Hematopoietic multipotent progenitor cell (in vitro differentiated cells): ENCODE data around the gene PPP2R5D. TPM values are rescaled to one million over a fixed set of nuclear protein-coding genes. Genes with fewer than 3 reads are reported as not detected.

ENCODE experiments used
- DNase-seq, 3 donors: peaks; one replicate each; pipeline ENCODE4 v3.0.0-alpha.2; 2011 to 2015; ENCODE audit warnings: low read depth in 2 of 3, low spot score in 2 of 3
- total RNA-seq: library from RNA; depleted of rRNA; stranded (reverse); fragments of >200 nt; gene quantifications from one replicate; pipeline ENCODE4 v1.2.3, GENCODE V29; 2012

PPP2R5D gene
- total RNA-seq, 1 donor = 42.0 TPM

DNA sequence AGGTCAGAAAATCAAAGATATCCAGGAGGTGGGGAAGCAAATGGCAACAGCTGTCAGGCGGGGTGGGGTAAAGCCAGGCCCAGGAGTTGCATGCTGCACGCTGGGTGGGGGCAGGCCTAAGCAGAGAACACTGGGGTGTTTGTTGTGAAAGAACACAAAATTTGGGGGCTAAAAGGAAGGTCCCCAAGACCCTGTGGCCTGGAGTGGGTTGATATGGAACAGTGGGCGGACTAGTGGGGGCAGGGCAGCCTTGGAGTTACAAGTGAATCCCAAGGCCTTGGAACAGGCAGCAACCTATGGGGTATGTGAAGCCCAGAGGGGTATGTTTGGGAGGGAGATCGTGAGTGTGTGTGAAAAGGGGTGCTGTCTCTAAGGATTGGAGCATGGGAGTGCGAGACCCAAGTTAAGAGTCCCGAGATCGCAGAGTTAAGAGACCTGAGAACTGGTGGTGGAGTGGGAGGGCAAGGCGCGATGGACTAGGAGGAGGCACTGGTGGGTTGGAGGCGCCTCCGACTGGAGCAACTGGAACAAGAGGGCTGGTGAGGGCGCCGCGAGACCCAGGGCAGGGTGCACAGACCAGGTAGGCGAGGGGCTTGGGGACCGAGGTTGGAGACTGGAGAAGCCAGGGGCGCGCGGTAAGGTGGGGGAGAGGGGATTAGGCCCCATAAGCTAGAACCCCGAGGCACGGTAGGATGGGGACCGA lies 68.6 kb downstream of the PPP2R5D start:
- no peak for DNase-seq

- peak; percentile 74 to 94 (median 90) for DNase-seq
Observed at GRCh38 chr6:43053545-43054205, 69.3 kb downstream of the PPP2R5D start, which contains the start of gene CUL7. TSS of gene CUL7 (minus strand) at chr6:43053851. CDS start at chr6:43052788, 1,063 bp downstream.

GRCh38 chr6:43054206-43054943 lies 70.0 kb downstream of the PPP2R5D start:
- DNase-seq = no peak

GRCh38 chr6:43055966-43056365 lies 71.6 kb downstream of the PPP2R5D start:
- DNase-seq = no peak

DNA sequence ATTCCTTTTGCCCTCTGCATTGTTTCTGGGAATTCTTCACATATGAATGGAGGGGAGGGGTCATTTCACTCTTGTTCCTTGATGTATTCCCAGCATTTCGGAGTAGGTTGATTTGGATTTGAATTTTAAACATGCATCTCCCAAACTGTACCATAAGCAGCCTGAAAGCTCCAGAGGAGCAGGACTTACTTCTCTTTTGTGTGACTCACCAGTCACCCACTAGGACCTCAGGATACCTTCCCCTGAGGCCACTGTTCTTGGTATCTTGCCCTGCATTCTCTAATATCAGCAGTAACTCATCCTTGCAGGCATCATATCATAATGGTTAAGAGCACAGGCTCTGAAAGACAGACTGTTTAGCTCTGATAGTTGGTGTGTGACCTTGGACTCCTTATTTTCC lies 74.2 kb downstream of the PPP2R5D start:
- DNase-seq = no peak

DNA sequence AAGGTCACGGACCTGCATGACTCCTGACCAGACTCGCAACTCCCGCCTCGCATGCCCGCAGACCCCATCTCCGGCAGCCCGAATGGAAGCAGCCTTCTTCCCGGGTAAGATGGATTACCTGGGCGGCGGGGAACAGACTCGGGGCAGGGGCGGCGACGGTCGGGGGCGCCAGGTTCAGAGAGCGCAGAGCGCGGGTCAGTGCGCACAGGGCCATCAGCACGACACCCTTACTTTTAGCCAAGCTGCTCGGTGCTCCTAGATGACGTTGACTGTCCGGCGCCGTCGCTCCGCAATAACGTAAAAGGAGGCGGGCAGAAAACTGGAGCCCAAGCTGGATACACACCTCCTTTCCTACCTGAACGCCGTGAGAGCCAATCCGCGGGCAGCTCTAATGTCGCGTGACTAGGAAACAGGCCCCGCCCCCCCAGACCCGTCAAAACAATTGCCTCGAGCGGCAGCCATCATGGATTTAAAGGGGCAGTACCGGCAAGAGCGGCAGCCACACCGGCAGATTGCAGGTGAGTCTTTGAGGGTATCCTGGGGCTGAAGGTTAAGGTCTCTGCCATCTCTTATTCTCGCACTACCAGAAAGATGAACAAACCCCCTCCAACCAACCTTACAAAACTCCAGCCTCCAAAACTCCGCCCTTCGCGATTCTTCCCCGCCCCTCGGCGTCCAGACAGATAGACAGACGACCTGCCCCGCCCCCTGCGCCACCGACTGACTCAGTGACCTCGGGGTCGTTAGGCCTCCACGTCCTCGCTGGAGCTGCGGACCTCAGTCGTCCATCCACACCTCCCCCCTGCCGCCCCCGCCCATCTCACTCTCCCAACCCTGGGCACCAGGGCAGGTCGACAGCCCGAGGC lies 75.0 kb downstream of the PPP2R5D start, which contains the start of the genes KLC4 and MRPL2:
Gene KLC4 (plus strand): TSS at position 464 of the 866 bp plus-strand sequence. CDS start 1,705 bp downstream, outside the sequence.
Gene MRPL2 (minus strand): TSS at position 267 of the 866 bp plus-strand sequence. CDS start 53 bp downstream, at position 214.
- peak; percentile 86 to 99 (median 99) for DNase-seq

GRCh38 chr6:43060034-43060754 lies 75.8 kb downstream of the PPP2R5D start:
- DNase-seq = no peak

DNA sequence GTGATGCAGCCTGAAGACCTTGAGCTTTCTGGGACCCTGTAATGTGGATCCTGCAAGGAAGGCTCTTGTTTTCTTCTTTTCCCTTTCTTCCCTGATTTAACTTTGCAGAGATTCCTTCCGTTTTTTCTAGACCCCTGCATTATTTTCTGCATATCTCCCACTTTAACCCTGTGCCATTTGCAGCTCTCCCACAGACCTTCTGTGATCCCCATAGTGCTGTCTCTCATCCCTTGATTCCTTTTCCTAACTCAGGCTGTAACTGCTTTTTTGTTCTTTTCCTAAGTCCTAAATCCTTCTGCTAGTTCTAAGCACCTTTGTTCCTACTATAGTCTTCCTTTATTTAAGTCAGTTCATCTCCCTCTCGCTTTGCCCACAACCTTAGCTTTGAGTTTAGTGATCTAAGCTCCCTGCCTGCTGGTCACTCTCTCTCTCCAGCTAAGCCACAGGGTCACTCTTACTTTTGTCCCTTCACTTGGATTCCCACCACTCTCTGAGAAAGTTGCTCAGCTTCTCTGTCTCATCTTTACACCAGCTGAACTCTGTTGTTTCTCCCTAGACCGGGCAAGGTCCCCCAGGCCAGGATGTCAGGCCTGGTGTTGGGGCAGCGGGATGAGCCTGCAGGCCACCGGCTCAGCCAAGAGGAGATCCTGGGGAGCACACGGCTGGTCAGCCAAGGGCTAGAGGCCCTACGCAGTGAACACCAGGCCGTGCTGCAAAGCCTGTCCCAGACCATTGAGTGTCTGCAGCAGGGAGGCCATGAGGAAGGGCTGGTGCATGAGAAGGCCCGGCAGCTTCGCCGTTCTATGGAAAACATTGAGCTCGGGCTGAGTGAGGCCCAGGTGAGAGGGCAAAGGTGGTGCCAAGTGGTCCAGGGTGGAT lies 76.6 kb downstream of the PPP2R5D start:
- DNase-seq = no peak

GRCh38 chr6:43061861-43062260 lies 77.5 kb downstream of the PPP2R5D start:
- no peak for DNase-seq

Other genes with a start within 250 kb of the PPP2R5D start
- 57.4 TPM for gene TBCC, start 238.5 kb upstream of the PPP2R5D start, total RNA-seq
- 18.0 TPM for gene BICRAL, start 202.5 kb upstream of the PPP2R5D start, total RNA-seq
- 56.0 TPM for gene RPL7L1, start 105.0 kb upstream of the PPP2R5D start, total RNA-seq
- gene PTCRA, start 68.5 kb upstream of the PPP2R5D start, total RNA-seq = under 0.01 TPM
- gene CNPY3, start 55.1 kb upstream of the PPP2R5D start, total RNA-seq = 44.2 TPM
- 1.1 TPM for gene GNMT, start 23.8 kb upstream of the PPP2R5D start, total RNA-seq
- 32.6 TPM for gene PEX6, start 5.4 kb upstream of the PPP2R5D start, total RNA-seq
- gene MEA1, start 29.4 kb downstream of the PPP2R5D start, total RNA-seq = 31.0 TPM
- 173 TPM for gene KLHDC3, start 29.7 kb downstream of the PPP2R5D start, total RNA-seq
- gene RRP36, start 37.1 kb downstream of the PPP2R5D start, total RNA-seq = 22.6 TPM
- 26.4 TPM for gene CUL7, start 69.3 kb downstream of the PPP2R5D start, total RNA-seq
- gene MRPL2, start 74.9 kb downstream of the PPP2R5D start, total RNA-seq = 24.5 TPM
- gene KLC4, start 75.1 kb downstream of the PPP2R5D start, total RNA-seq = 33.7 TPM
- 63.8 TPM for gene PTK7, start 91.7 kb downstream of the PPP2R5D start, total RNA-seq
- gene SRF, start 186.7 kb downstream of the PPP2R5D start, total RNA-seq = 35.0 TPM
- 47.7 TPM for gene CUL9, start 197.6 kb downstream of the PPP2R5D start, total RNA-seq
- 92.9 TPM for gene DNPH1, start 244.9 kb downstream of the PPP2R5D start, total RNA-seq